ENCODE results near the gene UBXN2A. TPM values are rescaled to one million over a fixed set of nuclear protein-coding genes. Genes with fewer than 3 reads are reported as not detected.

UBXN2A gene
- total and polyA plus RNA-seq, 10 of the 15 experiments (the other 5 are each of a cell fraction or from before 2014, with no cell fraction given): 3.7 to 23.5 (median 14.6) TPM

- no peak for TF ChIP-seq PRDM15 (CRISPR knock-in tag; IDR thresholded peaks at IDR 0.05)
- TF ChIP-seq TBL1XR1 (IDR thresholded peaks at IDR 0.05; ENCODE audit: low read depth, low read length): no peak
Measured at GRCh38 chr2:23941644-23942043, 1.4 kb downstream of the UBXN2A start (continued).

GRCh38 chr2:23943666-23944065 lies 3.4 kb downstream of the UBXN2A start:
- SMC1A ChIA-PET (ENCODE audit: uncharacterized antibody, unreplicated experiment): interaction anchor here (8.1 kb wide), 1 partner anchor 17 kb away, joined by 65 read pairs; the partner anchor contains the start of gene ATAD2B
- Histone ChIP-seq H3K4me3 (no peak overlapping the region), H4K20me1 (ENCODE audit: control insufficient read depth, insufficient read depth) (no peaks in the 10 kb centered on the region), H3K79me2 (ENCODE audit: control insufficient read depth, insufficient read depth, low read length) (peaks cover 54% of the 10 kb centered on the region), H3K27ac (ENCODE audit: control insufficient read depth, insufficient read depth) (no peak overlapping the region), H3K27me3 (replicated peaks in 1 of 2; ENCODE audit: control insufficient read depth in 2 of 2, insufficient read depth in 2 of 2, low read length in 1 of 2) (no peaks in the 10 kb centered on the region), H3K9ac (ENCODE audit: control insufficient read depth, insufficient read depth, low read length) (no peak overlapping the region), H3K9me3 (replicated peaks; ENCODE audit: control insufficient read depth, insufficient read depth, low read length) (no peaks in the 10 kb centered on the region), H3K36me3 (ENCODE audit: control insufficient read depth in 2 of 2, insufficient read depth in 2 of 2, low read length in 1 of 2) (peaks cover 0 to 3% of the 10 kb centered on the region in 2 experiments; a peak in 1 of 4 replicates), H2AFZ (ENCODE audit: control insufficient read depth, low read depth, low read length) (no peak overlapping the region), H3K4me2 (ENCODE audit: control insufficient read depth, insufficient read depth) (no peak overlapping the region), H3K4me1 (ENCODE audit: control insufficient read depth, insufficient read depth, low read length) (peaks cover 10% of the 10 kb centered on the region)
- POLR2A ChIA-PET: interaction anchor here (0.6 to 5.3 kb wide), 2 partner anchors 16 to 53 kb away, joined by 4 to 97 read pairs; partner anchors contain the start of gene ATAD2B
- BruUV-seq (replicated peaks): no TSS peak
- DNase-seq (ENCODE audit: low read depth, low spot score): no peak
- ATAC-seq: no peak
- CTCF ChIA-PET: interaction anchor here (1.6 kb wide), 1 partner anchor 16 kb away, joined by 5 read pairs; the partner anchor contains the start of gene ATAD2B
- in situ Hi-C loops (cut with MboI) (no loop called here), intact Hi-C loops (cut with micrococcal nuclease; ENCODE audit: unreplicated experiment) (no loop called here)
- FAIRE-seq: no peak
- WGBS (ENCODE audit: insufficient coverage, insufficient replicate concordance, low lambda C conversion rate, missing lambda C conversion rate): 99% methylated on average over 11 of the region's 11 CpGs
- RAD21 ChIA-PET (ENCODE audit: unreplicated experiment): interaction anchor here (2.1 kb wide), 1 partner anchor 17 kb away, joined by 5 read pairs; the partner anchor contains the start of gene ATAD2B
- TF ChIP-seq RELB (IDR thresholded peaks at IDR 0.05; ENCODE audit: low read depth) (no peak), ZSCAN29 (IDR thresholded peaks at IDR 0.05) (no peak), ATF2 (IDR thresholded peaks at IDR 0.05; ENCODE audit: low read length) (no peak), STAT3 (IDR thresholded peaks at IDR 0.05; ENCODE audit: low read depth, low read length) (no peak), ZZZ3 (IDR thresholded peaks at IDR 0.05; ENCODE audit: control insufficient read depth, insufficient read length, low read depth) (no peak), E4F1 (IDR thresholded peaks at IDR 0.05; ENCODE audit: borderline replicate concordance, partially characterized antibody) (no peak), IRF3 (IDR thresholded peaks at IDR 0.05) (no peak), ZNF207 (IDR thresholded peaks at IDR 0.05; ENCODE audit: borderline replicate concordance) (no peak), RAD21 (IDR thresholded peaks at IDR 0.05; ENCODE audit: insufficient read depth, low read depth, low read length) (no peak)
